Peyer's patch (tissue), 4 donors: ENCODE results near the gene AKAP13. TPM values are rescaled to one million over a fixed set of nuclear protein-coding genes. Genes with fewer than 3 reads are reported as not detected.
A peak's percentile ranks its signal among the peaks of the same experiment; 100 is the strongest.

Source experiments
- DNase-seq, 3 donors: peaks; one replicate each; pipeline ENCODE4 v3.0.0-alpha.2; 2017 to 2019
- H3K27ac ChIP-seq, 4 donors: fragments of 200-600 bp; sonication (generic); one replicate each; pipeline ENCODE4 v1.5.1; 2016 to 2019
- H3K27me3 ChIP-seq, 2 donors: fragments of 200-600 bp; sonication (generic); one replicate each; pipeline ENCODE4 v1.5.1; 2019
- H3K36me3 ChIP-seq, 3 donors: fragments of 200-600 bp; sonication (generic); one replicate each; pipeline ENCODE4 v1.5.1; 2016 to 2019
- H3K4me1 ChIP-seq, 4 donors: fragments of 200-600 bp; sonication (generic); one replicate each; pipeline ENCODE4 v1.5.1; 2016 to 2019
- H3K4me3 ChIP-seq, 4 donors: fragments of 200-600 bp; sonication (generic); 1 replicate in 3 of 4; 2 replicates in 1 of 4; pipeline ENCODE4 v1.5.1; 2016 to 2019; ENCODE audit warnings: mild to moderate bottlenecking in 1 of 4
- H3K9me3 ChIP-seq, 4 donors: fragments of 200-600 bp; sonication (generic); one replicate each; pipeline ENCODE4 v1.5.1; 2016 to 2019; ENCODE audit warnings: mild to moderate bottlenecking in 1 of 4
- CTCF ChIP-seq, 6 experiments: fragments of 450-650 bp in 4 of 6; fragments of 200-600 bp in 2 of 6; sonication (generic) in 1 of 6; IDR thresholded peaks; one replicate each; pipeline ENCODE4 v1.5.1; 2017 to 2019; ENCODE audit warnings: antibody characterized with exemption in 6 of 6, mild to moderate bottlenecking in 3 of 6, moderate library complexity in 1 of 6
- POLR2A ChIP-seq, 2 donors: fragments of 450-650 bp; IDR thresholded peaks; one replicate each; pipeline ENCODE4 v1.5.1; 2017; ENCODE audit warnings: antibody characterized with exemption in 2 of 2, mild to moderate bottlenecking in 2 of 2, moderate library complexity in 2 of 2
- total RNA-seq, 4 donors: library from RNA; depleted of rRNA; stranded (reverse); fragments of >200 nt; gene quantifications; one replicate each; pipeline ENCODE4 v1.1.0, GENCODE V29; 2016

The AKAP13 gene
- total RNA-seq, 4 donors from 2014 or later = 166 to 742 (median 242) TPM

DNA sequence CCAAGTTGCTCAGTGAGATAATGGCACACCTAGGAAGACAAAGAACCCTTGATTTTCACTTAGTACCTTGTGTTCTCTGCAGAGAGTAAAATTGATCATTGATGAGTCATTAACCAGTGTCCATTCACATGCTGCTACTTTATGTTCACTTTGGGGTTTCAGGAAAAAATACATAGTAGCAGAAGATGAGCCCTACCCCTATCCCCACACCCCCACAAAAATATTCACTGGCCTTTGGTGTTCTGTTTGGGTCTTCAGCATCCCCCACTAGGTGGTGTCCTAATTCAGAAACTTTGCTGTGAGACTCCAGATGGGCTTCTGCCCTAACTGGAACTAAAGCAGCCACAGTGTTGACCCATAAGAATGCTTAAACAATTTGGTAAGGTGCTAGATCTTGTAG lies 235.5 kb downstream of the AKAP13 start:
- DNase-seq = no peak
- no peaks in the 10 kb centered on the region for H3K27me3 ChIP-seq
- H3K36me3 ChIP-seq = peaks cover 0 to 4% (median 0%) of the 10 kb centered on the region in 3 donors
- no peaks in the 10 kb centered on the region for H3K9me3 ChIP-seq
- H3K27ac ChIP-seq = no peak overlapping the region
- TF ChIP-seq CTCF (IDR thresholded peaks at IDR 0.05) (peak in 5 of 6 experiments; percentile 23 to 49 (median 35)), POLR2A (IDR thresholded peaks at IDR 0.05) (no peak)
- H3K4me1 ChIP-seq = peaks cover 0 to 36% (median 0%) of the 10 kb centered on the region in 4 donors
- no peak overlapping the region for H3K4me3 ChIP-seq

DNA sequence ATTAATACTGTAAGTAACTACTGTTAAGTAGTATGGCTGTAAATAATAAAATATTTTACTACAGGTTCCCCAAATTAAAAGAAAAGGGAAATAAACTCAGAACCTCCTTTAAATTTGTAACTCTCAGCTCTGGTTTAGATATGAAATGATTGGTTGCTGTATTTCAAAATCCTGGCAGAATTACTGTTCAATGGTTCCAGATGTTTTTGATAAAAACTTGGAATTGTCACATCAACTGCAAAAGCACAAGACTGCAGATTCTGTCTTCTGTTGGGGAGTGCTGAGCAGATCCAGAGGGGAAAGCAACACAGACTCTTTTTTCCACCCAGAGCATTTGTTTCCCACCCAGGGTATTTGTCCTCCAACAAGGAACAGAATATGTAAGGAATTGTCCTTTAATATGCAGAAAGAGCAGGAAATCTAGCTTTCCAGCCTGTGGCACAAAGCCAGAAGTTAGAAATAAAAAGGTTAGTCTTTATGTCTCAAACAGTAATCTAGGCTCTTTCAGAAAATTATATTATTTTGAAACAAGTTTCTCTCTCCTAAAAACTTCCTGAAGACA lies 236.2 kb downstream of the AKAP13 start:
- H3K36me3 ChIP-seq = no peaks in the 10 kb centered on the region
- H3K4me1 ChIP-seq = peaks cover 0 to 36% (median 0%) of the 10 kb centered on the region in 4 donors
- DNase-seq = no peak
- TF ChIP-seq POLR2A (IDR thresholded peaks at IDR 0.05) = no peak
- no peak for TF ChIP-seq CTCF (IDR thresholded peaks at IDR 0.05)
- H3K27me3 ChIP-seq = no peaks in the 10 kb centered on the region
- H3K4me3 ChIP-seq = no peak overlapping the region
- no peaks in the 10 kb centered on the region for H3K9me3 ChIP-seq
- H3K27ac ChIP-seq = peak overlapping the region in 1 of 4 donors; percentile 73

DNA sequence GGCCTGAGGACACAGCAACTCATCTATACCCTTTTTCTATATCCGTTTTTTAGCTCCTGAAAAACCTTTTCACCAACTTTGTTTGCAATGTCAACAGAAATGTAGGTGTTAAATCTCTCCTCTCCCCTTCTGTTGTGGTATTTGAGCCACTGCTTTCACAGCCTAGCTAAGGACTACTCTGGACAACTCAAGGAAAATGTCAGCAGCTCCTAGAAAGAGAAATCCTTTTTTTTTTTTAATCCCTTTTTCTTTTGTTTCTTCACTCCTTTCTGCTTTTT lies 237.8 kb downstream of the AKAP13 start:
- Histone ChIP-seq H3K9me3 (no peaks in the 10 kb centered on the region), H3K4me3 (no peak overlapping the region), H3K27ac (peak overlapping the region; percentile 70 to 78 (median 73)), H3K27me3 (no peaks in the 10 kb centered on the region), H3K4me1 (peaks cover 0 to 36% (median 0%) of the 10 kb centered on the region in 4 donors), H3K36me3 (no peaks in the 10 kb centered on the region)
- DNase-seq = no peak
- no peak for TF ChIP-seq CTCF (IDR thresholded peaks at IDR 0.05)
- TF ChIP-seq POLR2A (IDR thresholded peaks at IDR 0.05) = no peak

GRCh38 chr15:85618956-85619491 lies 238.6 kb downstream of the AKAP13 start:
- peak overlapping the region; percentile 70 to 78 (median 73) for H3K27ac ChIP-seq
- H3K4me1 ChIP-seq = peaks cover 0 to 36% (median 1%) of the 10 kb centered on the region in 4 donors
- no peaks in the 10 kb centered on the region for H3K9me3 ChIP-seq
- DNase-seq = peak in 2 of 3 donors; percentile 37 to 75
- no peak for TF ChIP-seq CTCF (IDR thresholded peaks at IDR 0.05)
- TF ChIP-seq POLR2A (IDR thresholded peaks at IDR 0.05) = peak in 1 of 2 donors; percentile 39
- no peaks in the 10 kb centered on the region for H3K36me3 ChIP-seq
- peak overlapping the region; percentile 4 to 46 (median 32) for H3K4me3 ChIP-seq
- no peaks in the 10 kb centered on the region for H3K27me3 ChIP-seq

DNA sequence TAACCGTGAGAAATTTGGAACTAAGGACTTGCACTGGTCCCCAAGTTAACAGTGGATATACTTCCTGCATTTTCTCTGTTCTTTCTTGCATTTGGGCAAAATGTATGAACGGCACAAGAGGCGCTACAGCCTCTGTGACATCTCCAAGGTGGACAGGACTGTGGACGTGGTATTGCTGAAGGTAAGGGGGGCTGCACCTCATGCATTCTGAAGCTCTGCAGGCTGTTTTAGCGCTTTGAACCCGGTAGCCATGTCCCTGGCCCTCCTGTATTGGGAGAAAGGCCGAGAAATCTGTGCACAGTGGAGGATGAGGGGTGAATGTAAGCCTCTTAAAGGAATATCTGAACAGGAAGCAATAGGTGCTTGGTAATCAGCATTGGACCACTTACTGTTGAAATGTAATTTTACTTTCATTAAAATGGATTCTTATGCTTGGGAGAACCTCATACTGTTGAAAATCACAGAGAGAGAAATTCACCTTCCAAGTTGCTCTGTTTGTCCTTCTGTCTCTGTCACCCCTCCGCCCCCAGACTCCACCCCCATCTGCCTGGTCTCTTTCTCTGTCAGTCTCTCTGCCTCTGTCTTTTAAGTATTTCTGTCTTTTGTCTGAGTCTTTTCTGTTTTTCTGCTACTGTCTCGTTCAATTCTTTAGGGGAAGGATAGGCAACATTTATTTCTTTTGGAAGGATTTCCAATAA lies 239.7 kb downstream of the AKAP13 start:
- no peak for TF ChIP-seq POLR2A (IDR thresholded peaks at IDR 0.05)
- no peak for TF ChIP-seq CTCF (IDR thresholded peaks at IDR 0.05)
- Histone ChIP-seq H3K9me3 (no peaks in the 10 kb centered on the region), H3K4me1 (peaks cover 0 to 36% (median 5%) of the 10 kb centered on the region in 4 donors), H3K27me3 (no peaks in the 10 kb centered on the region), H3K4me3 (peak overlapping the region; percentile 1 to 46 (median 32)), H3K27ac (peak overlapping the region; percentile 70 to 78 (median 73)), H3K36me3 (no peaks in the 10 kb centered on the region)
- DNase-seq = no peak
